GM21367 (cell line): ENCODE measurements around the gene PHLDA3.

Experiments used
- ATAC-seq: cut with Tn5 transposase; IDR thresholded peaks from one replicate; pipeline ENCODE4 v1.9.1; 2021; ENCODE audit not compliant: unreplicated experiment

The PHLDA3 gene

DNA sequence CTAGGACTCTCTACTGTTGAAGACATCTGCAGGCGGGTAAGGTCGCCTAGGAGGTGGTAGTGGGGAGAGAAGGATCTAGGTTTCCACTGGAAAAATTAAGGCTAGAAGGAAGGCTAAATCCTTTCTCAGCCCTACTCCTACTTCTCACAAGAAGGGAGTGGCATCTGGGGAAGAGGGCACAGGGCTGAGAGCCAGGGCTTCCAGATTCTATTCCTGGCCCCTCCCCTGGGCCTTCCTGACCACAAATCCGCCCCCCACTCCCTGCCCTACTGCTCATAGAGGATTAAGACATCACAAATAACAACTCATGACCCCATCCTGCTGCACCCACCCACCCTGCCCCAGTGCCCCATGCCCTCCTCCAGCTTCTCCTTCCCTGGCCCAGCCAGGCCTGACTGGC lies 2.5 kb downstream of the PHLDA3 start:
- no peak for ATAC-seq

DNA sequence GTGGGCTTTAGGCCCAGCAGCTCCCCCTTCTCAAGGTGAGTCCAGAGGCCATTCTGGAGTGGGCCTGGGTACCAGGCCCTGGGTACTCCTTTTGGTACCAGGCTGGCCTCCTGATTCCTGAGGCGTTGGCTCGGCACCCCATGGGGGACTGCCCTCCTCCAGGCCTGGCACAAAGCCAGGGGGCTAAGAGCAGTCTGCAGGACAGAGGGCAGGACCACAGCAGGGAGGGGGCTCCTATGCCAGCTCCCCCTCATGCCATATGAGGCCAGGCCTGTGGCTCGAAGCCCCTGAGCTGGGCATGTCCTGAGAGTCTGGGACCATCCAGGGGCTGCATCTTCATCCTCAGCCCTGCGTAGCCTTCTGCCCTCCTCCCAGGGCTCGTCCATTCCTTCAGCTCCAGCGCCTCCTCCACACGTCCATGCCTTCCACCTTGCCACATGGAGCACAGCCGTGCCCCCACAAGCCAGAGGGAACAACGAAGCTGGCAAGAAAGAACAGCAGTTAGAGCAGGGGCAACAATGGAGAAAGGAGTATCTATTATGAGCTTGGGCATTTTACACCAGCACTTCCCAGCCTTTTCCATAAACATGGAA lies 3.2 kb downstream of the PHLDA3 start:
- ATAC-seq, result no peak

DNA sequence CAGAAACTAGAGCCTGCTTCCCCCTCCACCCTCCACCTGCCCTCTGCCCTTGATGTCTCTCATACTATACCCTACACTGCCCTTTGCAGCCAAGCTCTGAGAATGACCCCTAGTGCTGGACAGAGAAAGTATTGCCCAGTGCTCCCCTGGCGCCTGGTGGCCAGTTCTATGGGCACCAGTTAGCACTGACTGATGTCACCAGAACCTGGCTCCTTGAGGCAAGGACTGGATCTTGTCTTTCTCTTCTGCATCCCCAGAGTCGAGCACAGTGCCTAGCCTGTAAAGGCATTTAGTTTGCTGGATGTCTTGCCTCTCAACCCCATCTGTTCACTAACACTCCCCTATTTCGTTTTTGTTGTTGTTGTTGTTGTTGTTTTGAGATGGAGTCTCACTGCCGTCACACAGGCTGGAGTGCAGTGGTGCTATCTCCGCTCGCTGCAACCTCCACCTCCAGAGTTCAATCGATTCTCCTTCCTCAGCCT lies 5.9 kb downstream of the PHLDA3 start:
- ATAC-seq, result no peak

DNA sequence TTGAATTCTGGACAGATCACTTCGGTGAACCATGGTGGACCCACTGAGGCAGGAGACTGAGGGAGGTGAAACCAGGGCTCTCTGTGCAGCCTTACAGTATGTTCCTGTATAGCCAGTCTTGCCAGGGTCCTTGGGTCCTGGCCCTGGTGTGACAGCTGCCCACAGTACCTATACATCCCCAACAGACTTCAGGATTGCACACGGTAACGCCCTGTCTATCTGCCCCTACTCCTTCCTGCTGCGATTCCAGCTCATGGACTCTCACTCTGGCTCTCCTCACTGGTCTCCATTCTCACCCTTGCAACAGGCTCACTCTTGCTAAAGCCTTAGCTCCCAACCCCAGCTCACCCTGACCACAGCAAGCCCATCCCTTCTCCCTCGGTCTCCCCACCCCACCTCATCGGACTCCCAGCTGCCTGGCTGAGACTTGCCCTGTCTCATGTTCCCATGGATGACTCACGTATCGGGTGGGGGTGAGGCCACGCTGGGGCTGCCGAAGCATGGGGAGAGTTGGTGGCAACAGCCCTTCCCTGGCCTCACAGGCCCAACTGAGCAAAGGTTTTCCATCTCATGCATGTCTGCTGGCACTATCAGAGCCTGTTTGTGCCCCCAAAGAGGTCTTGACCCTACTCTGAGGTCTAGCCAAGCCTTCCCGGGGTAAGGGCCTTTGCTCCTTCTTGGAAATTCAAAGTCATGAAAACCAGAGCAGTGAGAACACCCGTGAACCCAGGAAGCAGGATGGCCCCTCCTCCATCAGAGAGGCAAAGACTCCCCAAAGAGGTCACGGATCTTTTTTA lies 7.1 kb downstream of the PHLDA3 start:
- no peak for ATAC-seq

DNA sequence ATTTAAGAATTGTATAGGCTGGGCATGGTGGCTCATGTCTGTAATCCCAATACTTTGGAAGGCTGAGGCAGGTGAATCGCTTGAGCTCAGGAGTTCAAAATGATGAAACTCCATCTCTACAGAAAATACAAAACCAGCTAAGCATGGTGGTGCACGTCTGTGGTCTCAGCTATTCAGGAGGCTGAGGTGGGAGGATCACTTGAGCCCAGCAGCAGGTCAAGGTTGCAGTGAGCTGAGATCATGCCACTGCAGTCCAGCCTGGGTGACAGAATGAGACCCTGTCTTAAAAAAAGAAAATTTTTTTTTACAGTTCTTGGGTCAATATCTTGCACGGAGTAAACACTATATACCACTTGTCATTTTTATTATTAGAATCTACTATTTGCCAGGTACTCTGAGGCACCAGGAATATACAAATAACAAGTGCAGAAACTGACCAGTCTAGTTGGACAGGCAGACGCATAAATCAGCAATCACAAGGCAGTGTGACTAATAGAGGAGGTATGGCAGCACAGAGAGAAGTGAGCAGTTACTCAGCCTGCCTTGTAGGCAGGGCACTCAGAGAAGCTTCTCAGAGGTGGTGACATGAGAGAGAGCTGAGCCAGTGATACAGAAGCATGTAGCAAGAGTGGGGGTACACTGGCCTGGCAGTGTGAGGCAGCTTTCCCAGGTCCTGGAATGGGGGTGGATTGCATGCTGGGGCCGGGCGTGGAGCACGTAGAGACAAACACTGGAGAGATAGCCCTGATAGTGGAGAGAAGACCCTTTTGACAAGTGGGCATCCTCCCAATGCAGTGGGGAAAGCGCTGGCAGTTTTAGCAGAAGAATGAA lies 8.0 kb downstream of the PHLDA3 start:
- no peak for ATAC-seq

DNA sequence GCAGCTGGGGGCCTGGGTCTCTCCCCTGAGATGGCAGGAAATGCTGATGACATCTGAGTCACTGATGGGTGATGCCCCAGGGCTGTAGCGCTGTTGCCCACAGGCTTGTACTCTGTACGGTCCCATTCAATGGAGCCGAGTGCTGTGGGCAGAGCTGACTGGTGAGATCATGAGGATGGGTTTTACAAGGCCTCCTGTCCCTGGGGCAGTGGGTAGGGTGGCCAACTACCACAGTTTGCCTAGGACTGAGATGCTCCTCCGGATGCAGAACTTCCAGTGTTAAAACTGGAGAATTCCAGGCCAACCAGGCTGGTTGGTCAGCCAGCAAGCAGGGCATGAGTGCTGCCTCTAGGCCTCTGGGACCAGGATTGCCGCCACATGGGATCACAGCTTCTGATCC lies 9.2 kb downstream of the PHLDA3 start:
- ATAC-seq, result no peak

DNA sequence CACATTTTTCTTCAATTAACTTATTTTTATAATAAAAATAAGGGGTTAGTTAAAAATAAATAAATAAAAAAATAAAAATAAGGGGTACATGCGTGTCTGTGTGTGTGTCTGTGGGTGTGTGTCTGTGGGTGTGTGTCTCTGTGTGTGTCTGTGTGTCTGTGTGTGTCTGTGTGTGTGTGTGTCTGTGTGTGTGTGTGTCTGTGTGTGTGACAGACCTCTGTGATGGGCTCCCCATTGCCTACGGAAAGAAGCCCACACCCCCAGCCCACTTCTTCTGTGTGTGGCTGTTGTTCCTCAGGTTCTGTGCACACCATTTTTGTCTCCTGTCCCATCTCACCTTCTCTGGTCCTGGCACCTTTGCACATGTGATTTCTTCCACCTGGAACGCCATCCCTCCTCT lies 9.9 kb downstream of the PHLDA3 start:
- ATAC-seq, result no peak

DNA sequence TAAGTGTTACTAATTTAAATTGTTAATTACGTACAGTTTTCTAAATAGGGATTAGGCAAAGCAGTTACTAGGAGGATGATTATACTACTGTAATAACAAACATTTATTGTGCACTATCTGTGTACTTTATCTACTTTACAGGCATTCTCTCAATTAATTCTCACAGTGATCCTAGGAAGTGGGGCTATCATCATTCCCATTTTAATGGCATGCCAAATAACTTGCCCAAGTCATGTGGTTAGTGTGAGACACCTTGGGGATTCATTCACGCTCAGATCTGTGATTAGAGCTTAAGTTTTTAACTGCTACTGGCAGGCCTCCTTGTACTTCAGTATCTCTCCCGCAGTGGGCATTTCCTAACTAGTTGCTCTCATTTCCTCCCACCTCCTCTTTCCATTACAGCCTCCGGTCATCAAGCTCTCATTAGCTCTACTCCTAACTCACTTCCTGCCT lies 11.5 kb downstream of the PHLDA3 start:
- no peak for ATAC-seq

DNA sequence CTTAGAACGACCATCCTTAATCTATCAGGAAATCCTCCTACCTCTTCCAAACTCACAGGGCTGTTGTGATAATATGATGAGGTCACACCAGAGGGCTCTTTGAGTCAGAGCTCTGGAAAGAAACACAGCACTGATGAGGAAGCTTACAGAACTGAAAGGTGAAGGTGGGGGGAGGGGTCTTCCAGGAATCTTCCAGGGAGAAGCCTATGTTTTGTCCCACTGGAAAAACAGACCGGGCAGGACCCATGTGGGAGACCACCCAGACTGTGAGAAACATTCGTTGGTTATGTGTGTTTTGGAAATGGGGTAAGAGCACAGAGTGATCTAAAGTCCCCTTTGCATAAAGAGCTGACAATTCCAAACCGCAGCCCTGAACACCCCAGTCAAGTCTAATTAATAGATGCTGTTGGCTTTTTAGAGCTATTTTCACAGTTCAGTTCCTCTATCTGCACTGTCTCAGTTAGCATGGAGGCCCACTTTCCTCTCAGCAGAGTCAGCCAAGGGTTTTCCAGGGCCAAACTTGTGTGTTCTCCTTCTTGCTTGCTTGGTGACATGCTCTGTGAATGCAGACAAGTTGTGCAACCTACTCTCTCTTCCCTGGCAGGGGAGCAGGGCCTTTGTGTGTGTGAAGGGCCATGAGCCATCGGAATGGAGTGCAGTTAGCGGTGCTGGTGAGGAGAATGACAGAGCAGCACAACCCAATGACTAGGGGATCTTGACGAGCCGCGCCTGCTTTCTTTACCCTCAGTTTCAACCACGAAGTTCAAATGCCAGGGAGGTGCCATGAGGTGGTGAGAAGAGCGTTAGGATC lies 12.3 kb downstream of the PHLDA3 start:
- ATAC-seq, result no peak

DNA sequence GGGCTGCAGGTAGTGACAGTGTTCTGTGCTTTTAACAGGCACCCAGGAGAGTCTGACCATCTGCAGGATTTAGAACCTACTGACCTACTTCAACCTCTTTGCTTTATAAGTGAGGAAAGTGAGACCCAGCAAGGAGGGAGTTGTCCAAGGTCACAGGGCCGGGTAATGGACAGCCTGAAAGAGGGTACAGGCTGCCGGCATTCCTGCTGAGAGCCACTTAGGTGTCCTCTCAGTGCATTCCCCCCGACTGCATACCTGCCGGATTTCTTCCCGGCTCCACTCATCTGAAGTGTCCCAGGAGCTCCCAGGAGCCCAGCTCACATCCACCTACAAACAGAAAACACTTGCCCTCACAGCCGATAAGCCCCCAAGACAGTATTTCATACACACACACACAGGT lies 13.9 kb downstream of the PHLDA3 start:
- ATAC-seq, result no peak

DNA sequence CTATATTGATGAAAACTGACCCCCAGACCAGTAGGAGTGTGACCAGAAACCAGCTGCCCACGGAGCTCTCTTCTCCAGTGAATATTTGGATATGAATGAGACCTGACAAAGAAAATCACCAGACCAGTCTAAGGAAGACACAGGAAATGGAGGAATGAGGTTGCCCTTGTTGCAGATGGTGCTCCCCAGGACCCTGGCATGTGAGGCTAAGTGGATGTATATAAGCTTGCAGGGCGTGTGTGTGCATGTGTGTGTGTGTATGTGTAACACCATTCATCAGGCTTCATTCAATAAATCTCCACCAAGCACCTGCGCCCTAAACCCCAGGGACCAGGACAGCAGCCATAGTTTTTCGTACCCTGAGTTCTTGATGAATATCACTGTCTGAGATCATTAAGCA lies 14.4 kb downstream of the PHLDA3 start:
- no peak for ATAC-seq

DNA sequence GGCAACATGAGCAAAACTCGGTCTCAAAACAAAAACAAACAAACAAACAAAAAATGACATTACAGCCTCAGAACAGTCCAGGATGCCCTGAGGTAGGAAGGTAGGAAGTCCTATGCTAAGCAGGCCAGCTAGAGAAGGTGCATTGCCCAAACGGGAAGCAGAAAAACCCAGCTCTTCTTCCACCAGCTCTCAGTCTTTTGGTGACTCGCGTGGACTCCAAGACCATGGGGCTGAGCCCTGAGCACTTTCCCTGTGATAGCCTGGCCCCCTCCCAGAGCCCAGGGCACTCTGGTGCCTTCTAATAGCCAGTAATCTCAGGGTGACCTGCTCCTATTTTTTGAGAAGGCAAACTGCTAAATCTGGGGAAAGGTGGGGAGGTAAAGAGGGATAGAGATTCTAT lies 16.1 kb downstream of the PHLDA3 start:
- ATAC-seq, result no peak

DNA sequence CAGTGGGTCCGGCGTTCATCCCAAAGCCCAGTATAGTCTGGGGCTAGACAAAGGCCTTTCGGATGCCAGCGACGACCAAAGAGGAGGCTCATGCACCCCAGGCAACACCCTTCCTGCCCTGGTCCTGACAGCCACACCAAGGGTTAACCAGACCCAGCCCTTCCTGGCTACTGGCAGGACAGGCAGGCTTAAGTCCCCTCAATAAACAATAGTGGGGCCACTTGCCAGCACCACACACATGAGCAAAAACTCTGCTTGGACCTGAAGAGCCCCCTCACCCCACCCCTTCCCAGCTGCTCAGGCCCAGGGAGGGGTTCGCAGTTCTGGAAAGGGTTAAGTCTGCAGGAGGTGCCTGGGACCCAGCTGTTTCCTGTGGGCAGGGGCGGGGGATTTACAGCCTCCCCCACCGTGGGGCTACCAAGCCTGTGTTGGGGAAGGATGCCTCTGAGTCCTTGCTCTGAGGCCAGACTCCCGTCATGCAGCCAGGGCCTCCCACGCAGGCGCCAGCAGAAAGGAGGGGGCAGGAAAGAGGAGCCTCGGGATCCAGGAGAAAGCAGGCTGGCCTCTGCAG lies 18.2 kb downstream of the PHLDA3 start:
- ATAC-seq, result no peak

DNA sequence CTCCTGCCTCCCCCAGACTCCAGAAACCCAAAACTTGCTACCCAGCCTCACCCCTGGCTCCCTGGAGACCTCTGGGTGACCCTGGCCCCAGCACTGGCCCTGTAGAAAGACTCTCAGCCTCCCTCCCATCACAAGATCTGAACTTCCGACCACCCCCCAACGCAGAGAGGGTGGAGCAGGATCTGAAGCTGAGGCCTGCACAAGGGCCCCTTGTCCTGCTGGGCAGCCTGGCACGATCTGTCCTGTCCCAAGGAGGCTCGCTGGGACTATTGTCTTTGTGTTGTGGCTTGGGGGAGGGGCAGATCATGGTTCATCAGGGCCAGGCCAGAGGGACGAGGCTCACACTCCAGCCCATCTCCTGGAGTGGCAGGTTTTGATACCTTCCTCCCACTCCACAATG lies 20.0 kb downstream of the PHLDA3 start:
- no peak for ATAC-seq

DNA sequence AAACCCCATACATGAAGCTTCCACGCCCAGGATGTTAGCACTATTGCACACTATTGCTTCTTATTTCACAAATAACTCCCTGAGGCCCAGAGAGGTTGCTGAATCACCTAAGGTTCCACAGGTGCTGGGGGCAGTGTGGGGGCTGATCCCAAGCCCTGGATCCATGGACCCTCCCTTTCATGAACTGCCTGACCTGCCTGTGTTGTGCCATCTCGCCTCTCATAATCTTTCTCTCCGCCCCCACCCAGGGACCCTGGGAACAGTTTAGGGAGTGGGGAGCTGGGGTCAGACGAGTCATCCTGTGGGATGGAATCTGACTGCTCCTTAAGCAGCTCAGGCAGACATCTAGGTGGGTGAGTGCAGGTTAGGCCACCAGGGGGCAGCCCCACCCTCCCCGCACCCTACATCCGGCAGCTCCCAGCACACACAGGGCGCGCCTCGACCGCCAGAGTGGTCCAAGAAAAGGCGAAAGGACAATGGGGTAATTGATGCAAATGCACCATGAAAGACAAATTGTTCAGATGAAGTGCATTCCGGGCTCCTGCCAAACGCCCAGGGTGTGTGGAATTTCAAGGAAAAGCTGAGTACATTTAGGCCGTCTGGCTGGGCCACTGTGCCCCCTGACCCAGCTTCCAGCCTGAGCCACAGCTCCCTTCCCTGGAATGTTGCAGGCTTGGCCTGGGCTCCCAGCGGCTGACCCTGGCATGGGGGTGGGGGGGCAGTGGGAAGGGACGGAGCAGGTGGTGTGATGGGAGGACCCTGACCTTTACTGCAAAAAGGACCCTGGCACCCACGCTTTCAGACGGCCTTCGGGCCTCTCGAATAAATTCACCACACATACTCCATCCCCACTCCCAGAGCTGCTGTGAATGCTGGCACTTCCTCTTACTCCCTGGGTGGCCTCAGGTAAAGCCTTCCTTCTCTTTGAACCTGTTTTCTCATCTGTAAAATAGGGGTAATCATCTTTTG lies 20.8 kb downstream of the PHLDA3 start:
- no peak for ATAC-seq

DNA sequence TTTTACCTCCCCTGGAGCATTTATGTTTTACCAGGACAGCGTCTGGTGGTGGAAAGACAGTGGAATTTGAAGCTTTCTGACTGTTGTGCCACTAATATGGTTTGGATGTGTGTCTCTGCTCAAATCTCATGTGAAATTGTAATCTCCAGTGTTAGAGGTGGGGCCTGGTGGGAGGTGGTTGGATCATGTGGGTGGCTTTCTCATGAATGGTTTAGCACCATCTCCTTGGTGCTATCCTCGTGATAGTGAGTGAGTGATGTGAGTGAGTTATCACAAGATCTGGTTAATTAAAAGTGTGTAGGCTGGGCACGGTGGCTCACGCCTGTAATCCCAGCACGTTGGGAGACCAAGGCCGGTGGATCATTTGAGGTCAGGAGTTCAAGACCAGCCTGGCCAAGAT lies 23.7 kb downstream of the PHLDA3 start:
- ATAC-seq, result no peak

DNA sequence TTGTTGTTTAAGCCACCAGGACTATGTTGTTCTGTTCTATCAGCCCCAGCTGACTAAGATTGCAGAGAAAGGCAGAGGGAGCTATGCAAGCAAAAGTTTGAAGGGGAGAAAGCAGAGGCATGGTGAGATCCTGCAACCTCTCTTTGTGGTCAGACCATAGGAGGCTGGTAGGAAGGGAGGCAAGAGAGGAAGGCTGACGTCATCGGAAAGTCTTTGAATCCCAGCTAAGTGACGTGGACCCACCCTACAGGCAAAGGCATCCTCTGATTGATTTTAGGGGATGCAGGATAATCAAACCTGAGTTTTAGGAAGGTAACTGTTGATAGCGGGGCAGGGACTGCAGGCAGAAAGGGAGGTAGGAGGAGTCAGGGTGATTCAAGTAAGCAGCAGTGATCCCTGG lies 24.2 kb downstream of the PHLDA3 start:
- ATAC-seq, result no peak

DNA sequence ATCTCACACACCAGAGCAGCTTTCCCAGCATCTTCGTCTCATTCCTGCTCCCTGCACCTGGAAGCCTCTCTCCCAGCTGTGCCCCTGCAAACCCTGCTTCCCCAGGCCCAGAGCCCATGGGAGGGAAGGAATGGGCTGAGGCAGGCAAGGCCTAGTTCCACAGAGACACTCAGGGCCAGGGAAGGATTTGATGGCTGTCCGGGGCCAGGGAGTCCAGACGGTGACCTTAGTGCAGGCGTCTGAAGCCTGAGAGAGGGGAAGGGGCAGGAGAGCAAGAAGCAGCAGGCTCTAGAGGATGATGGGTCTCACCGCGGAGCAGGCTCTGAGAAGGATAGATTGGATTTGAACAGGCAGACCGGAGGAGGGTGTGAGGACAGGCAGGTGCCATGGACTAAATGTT lies 25.2 kb downstream of the PHLDA3 start:
- ATAC-seq, result no peak

DNA sequence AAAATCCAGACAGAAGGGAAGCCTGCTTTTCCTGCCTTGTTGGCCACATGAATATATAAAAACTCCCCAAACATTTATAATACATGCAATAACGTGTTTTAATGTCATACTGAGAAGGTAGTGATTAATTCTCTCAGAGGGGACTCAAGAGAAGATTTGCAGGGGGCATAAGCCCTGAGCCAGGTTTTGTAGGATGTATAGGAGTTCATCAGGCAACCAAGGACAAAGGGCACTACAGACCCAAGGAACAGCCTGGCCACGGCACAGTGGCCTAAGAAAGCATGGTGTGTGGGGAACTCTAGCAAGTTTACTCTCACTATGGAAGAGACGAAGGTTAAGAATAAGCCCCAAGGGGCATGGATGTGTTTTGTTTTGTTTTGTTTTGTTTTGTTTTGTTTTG lies 32.0 kb downstream of the PHLDA3 start:
- ATAC-seq, result no peak
